H1 (cell line): ENCODE results near the gene PXDC1. TPM values are rescaled to one million over a fixed set of nuclear protein-coding genes. Genes with fewer than 3 reads are reported as not detected.
A peak's percentile ranks its signal among the peaks of the same experiment; 100 is the strongest.

ENCODE experiments used
- CTCF ChIA-PET: fragments of 300-600 bp; sonication (Branson Sonifier 250); formaldehyde crosslinking; loops from one replicate; lab custom pipeline; 2021; ENCODE audit not compliant: partially characterized antibody; lab: Charles Lee
- POLR2A ChIA-PET: fragments of 300-600 bp; sonication (Branson Sonifier 250); formaldehyde crosslinking; loops from one replicate; lab custom pipeline; 2021; ENCODE audit warnings: inconsistent platforms; ENCODE audit not compliant: partially characterized antibody; lab: Charles Lee
- DNase-seq, 2 experiments: peaks; one replicate each; pipeline versions ENCODE4 v3.0.0 to v3.0.0-alpha.2; 2010 to 2022; ENCODE audit warnings: low spot score in 2 of 2, low read depth in 1 of 2, mixed read lengths in 1 of 2
- FAIRE-seq: peaks from 2 replicates; lab custom pipeline; 2011; peaks lifted over from hg19 to GRCh38; lab: Jason Lieb, UNC
- H2AFZ ChIP-seq: 2 replicates; pipeline ENCODE4 v1.8.1; 2012; ENCODE audit warnings: low read length, inconsistent platforms
- H2AK5ac ChIP-seq: 2 replicates; pipeline ENCODE4 v1.6.1; 2013; ENCODE audit warnings: low read depth, low read length
- H2BK120ac ChIP-seq: replicated peaks from 2 replicates; pipeline ENCODE3; 2013; ENCODE audit warnings: low read depth, low read length, inconsistent platforms
- H2BK12ac ChIP-seq: 2 replicates; pipeline ENCODE4 v1.6.1; 2013; ENCODE audit warnings: low read depth, low read length
- H2BK15ac ChIP-seq: 2 replicates; pipeline ENCODE4 v1.6.1; 2013; ENCODE audit warnings: low read length
- H2BK20ac ChIP-seq: 2 replicates; pipeline ENCODE4 v1.6.1; 2013; ENCODE audit warnings: low read length
- H2BK5ac ChIP-seq: 2 replicates; pipeline ENCODE4 v1.6.1; 2013; ENCODE audit warnings: low read depth, low read length
- H3K14ac ChIP-seq: 2 replicates; pipeline ENCODE4 v1.6.1; 2013; ENCODE audit warnings: inconsistent platforms; ENCODE audit not compliant: insufficient read length
- H3K18ac ChIP-seq: 2 replicates; pipeline ENCODE4 v1.6.1; 2013; ENCODE audit warnings: low read length; ENCODE audit errors: extremely low read depth
- H3K23ac ChIP-seq: 2 replicates; pipeline ENCODE4 v1.6.1; 2013; ENCODE audit warnings: inconsistent platforms; ENCODE audit not compliant: insufficient read length
- H3K23me2 ChIP-seq: 2 replicates; pipeline ENCODE4 v1.6.1; 2013; ENCODE audit warnings: low read depth, low read length
- H3K27ac ChIP-seq: 2 replicates; pipeline ENCODE4 v1.6.1; 2011; ENCODE audit warnings: low read depth, low read length, inconsistent platforms
- H3K27me3 ChIP-seq, 4 experiments: replicated peaks in 1 of 4; 1 replicate in 1 of 4; 2 replicates in 3 of 4; pipeline versions ENCODE4 v1.6.1 to v1.8.1; 2011 to 2013; ENCODE audit warnings: low read length in 3 of 4, mild to moderate bottlenecking in 3 of 4, inconsistent platforms in 2 of 4, mixed read lengths in 2 of 4, moderate library complexity in 1 of 4; ENCODE audit not compliant: control insufficient read depth in 3 of 4, insufficient read depth in 3 of 4; ENCODE audit errors: extremely low read depth in 1 of 4
- H3K36me3 ChIP-seq, 4 experiments: 2 replicates each; pipeline versions ENCODE4 v1.6.1 to v1.8.1; 2011 to 2013; ENCODE audit warnings: mild to moderate bottlenecking in 4 of 4, low read length in 3 of 4, moderate library complexity in 2 of 4, control low read depth in 1 of 4, inconsistent platforms in 1 of 4; ENCODE audit not compliant: insufficient read depth in 4 of 4, control insufficient read depth in 2 of 4
- H3K4ac ChIP-seq: replicated peaks from 2 replicates; pipeline ENCODE3; 2013; ENCODE audit warnings: low read length, low read depth, mixed read lengths, inconsistent platforms; ENCODE audit not compliant: insufficient read length
- H3K4me1 ChIP-seq, 4 experiments: replicated peaks in 1 of 4; 1 replicate in 1 of 4; 2 replicates in 3 of 4; pipeline versions ENCODE4 v1.6.1 to v1.8.1; 2011 to 2013; ENCODE audit warnings: low read length in 3 of 4, inconsistent platforms in 2 of 4, mixed read lengths in 1 of 4; ENCODE audit not compliant: insufficient read depth in 4 of 4, control insufficient read depth in 3 of 4
- H3K4me2 ChIP-seq, 2 experiments: 2 replicates each; pipeline versions ENCODE4 v1.6.1 to v1.8.1; 2011 to 2013; ENCODE audit warnings: low read depth in 2 of 2, low read length in 2 of 2, control low read depth in 1 of 2, inconsistent platforms in 1 of 2, mild to moderate bottlenecking in 1 of 2; ENCODE audit not compliant: insufficient read depth in 1 of 2
- H3K4me3 ChIP-seq, 4 experiments: fragments of 200-600, 300-600 bp in 1 of 4; sonication (generic), shearing (Covaris generic), sonication (Bioruptor Twin) in 1 of 4; 2 replicates each; pipeline versions ENCODE4 v1.5.1 to v1.8.1; 2011 to 2016; ENCODE audit warnings: low read length in 4 of 4, low read depth in 3 of 4, control low read depth in 2 of 4, inconsistent platforms in 2 of 4, mild to moderate bottlenecking in 2 of 4, mixed read lengths in 1 of 4, moderate library complexity in 1 of 4; ENCODE audit not compliant: insufficient read depth in 2 of 4; ENCODE audit errors: extremely low read depth in 1 of 4
- H3K56ac ChIP-seq: replicated peaks from 2 replicates; pipeline ENCODE3; 2013; ENCODE audit warnings: low read depth, mild to moderate bottlenecking, mixed read lengths, low read length, inconsistent platforms; ENCODE audit not compliant: insufficient read length
- H3K79me1 ChIP-seq: 2 replicates; pipeline ENCODE4 v1.6.1; 2013; ENCODE audit warnings: low read depth, low read length, control low read depth
- H3K79me2 ChIP-seq, 2 experiments: 2 replicates each; pipeline versions ENCODE4 v1.6.1 to v1.8.1; 2012 to 2013; ENCODE audit warnings: low read length in 2 of 2, mild to moderate bottlenecking in 2 of 2, inconsistent platforms in 1 of 2; ENCODE audit not compliant: insufficient read depth in 2 of 2, control insufficient read depth in 1 of 2
- H3K9ac ChIP-seq, 4 experiments: replicated peaks in 1 of 4; 1 replicate in 1 of 4; 2 replicates in 3 of 4; pipeline versions ENCODE4 v1.6.1 to v1.8.1; 2011 to 2013; ENCODE audit warnings: low read depth in 3 of 4, low read length in 3 of 4, control low read depth in 2 of 4, mild to moderate bottlenecking in 2 of 4, moderate library complexity in 2 of 4, inconsistent platforms in 1 of 4; ENCODE audit errors: extremely low read depth in 1 of 4
- H3K9me3 ChIP-seq, 2 experiments: 2 replicates each; pipeline versions ENCODE4 v1.6.1 to v1.8.1; 2012 to 2013; ENCODE audit warnings: mild to moderate bottlenecking in 2 of 2, moderate library complexity in 2 of 2, control low read depth in 1 of 2, inconsistent platforms in 1 of 2, low read depth in 1 of 2, low read length in 1 of 2, mixed read lengths in 1 of 2; ENCODE audit not compliant: insufficient read depth in 2 of 2
- H4K20me1 ChIP-seq, 2 experiments: replicated peaks in 1 of 2; 2 replicates each; pipeline versions ENCODE3 to v1.8.1; 2011 to 2013; ENCODE audit warnings: inconsistent platforms in 2 of 2, low read length in 2 of 2, mild to moderate bottlenecking in 1 of 2; ENCODE audit not compliant: insufficient read depth in 2 of 2, control insufficient read depth in 1 of 2
- H4K5ac ChIP-seq: 2 replicates; pipeline ENCODE4 v1.6.1; 2013; ENCODE audit warnings: low read length, low read depth, mixed read lengths, inconsistent platforms; ENCODE audit not compliant: insufficient read length
- H4K8ac ChIP-seq: 2 replicates; pipeline ENCODE4 v1.8.0; 2013; ENCODE audit warnings: mild to moderate bottlenecking, moderate library complexity, low read length, inconsistent platforms; ENCODE audit not compliant: insufficient read depth; ENCODE audit errors: extremely low read depth
- H4K91ac ChIP-seq: replicated peaks from 2 replicates; pipeline ENCODE3; 2013; ENCODE audit warnings: low read length, mixed read lengths, inconsistent platforms; ENCODE audit not compliant: insufficient read length
- CREB1 ChIP-seq: IDR thresholded peaks from 2 replicates; pipeline ENCODE4 v1.6.1; 2012; ENCODE audit warnings: inconsistent platforms
- CTCF ChIP-seq, 3 experiments: IDR thresholded peaks; 1 replicate in 2 of 3; 2 replicates in 1 of 3; pipeline versions ENCODE4 v1.5.1 to v1.6.1; 2011; ENCODE audit warnings: low read length in 3 of 3, mild to moderate bottlenecking in 3 of 3, inconsistent platforms in 2 of 3, low read depth in 1 of 3, moderate library complexity in 1 of 3; ENCODE audit not compliant: insufficient read depth in 1 of 3; ENCODE audit errors: control extremely low read depth in 1 of 3
- RAD21 ChIP-seq, 2 experiments: IDR thresholded peaks in 1 of 2; conservative IDR thresholded peaks in 1 of 2; 2 replicates each; pipeline ENCODE4 v1.6.1; 2011; ENCODE audit warnings: low read depth in 2 of 2, low read length in 2 of 2, improper control_type of control experiment in 1 of 2, inconsistent platforms in 1 of 2, mild to moderate bottlenecking in 1 of 2, moderate library complexity in 1 of 2
- WGBS, 2 experiments: shearing (Covaris generic) in 1 of 2; methylation state at CpG; one replicate each; pipeline versions ENCODE4 v1.1.6 to v1.1.7; 2013 to 2015; ENCODE audit warnings: low lambda C conversion rate in 2 of 2, mixed read lengths in 2 of 2, inconsistent platforms in 1 of 2, low coverage in 1 of 2, missing lambda C conversion rate in 1 of 2; ENCODE audit not compliant: insufficient replicate concordance in 2 of 2, insufficient coverage in 1 of 2, insufficient read length in 1 of 2; ENCODE audit errors: extremely low coverage in 1 of 2, missing lambda C conversion rate in 1 of 2; 5-methylcytosine and 5-hydroxymethylcytosine counted together
- polyA plus RNA-seq, 7 experiments: library from polyadenylated mRNA; depleted of rRNA in 3 of 7; stranded (reverse) in 5 of 7; unstranded in 2 of 7; fragments of >200 nt in 5 of 7; fragments of 200-250 nt in 2 of 7; gene quantifications; 1 replicate in 5 of 7; 2 replicates in 1 of 7; 4 replicates in 1 of 7; pipeline versions ENCODE4 v1.2.1 to v1.2.3, GENCODE V29; 2011 to 2013; ENCODE audit warnings: missing spikeins in 2 of 7, mixed read lengths in 2 of 7
- total RNA-seq: library from RNA; stranded (reverse); fragmentation: NEBNext Ultra II Directional; extraction: Animal tissue kit (Norgen Biotek cat#: 25700); gene quantifications from 2 replicates; pipeline ENCODE4 v1.2.1, GENCODE V29; 2021

Gene PXDC1
- total and polyA plus RNA-seq, 2 of the 8 experiments (the other 6 are each of a cell fraction or from before 2014, with no cell fraction given): 1.7 to 2.0 TPM

GRCh38 chr6:3776881-3777507 is 25.5 kb upstream of the PXDC1 start:
- Histone ChIP-seq H3K9me3 (no peaks in the 10 kb centered on the region), H2BK12ac (0 out of 2 replicates have a peak overlapping the region, but pooled peaks have one; percentile 45), H3K14ac (no peak overlapping the region), H2BK120ac (no peak overlapping the region), H3K36me3 (no peaks in the 10 kb centered on the region; a peak in 1 of 8 replicates), H3K4me1 (peaks cover 0 to 3% (median 1%) of the 10 kb centered on the region in 4 experiments; a peak in 3 of 7 replicates), H3K56ac (peak overlapping the region; percentile 99), H3K4me3 (no peak overlapping the region), H2BK20ac (no peak overlapping the region; the same call in 1 of the 2 replicates), H4K91ac (peak overlapping the region; percentile 79), H3K18ac (no peak overlapping the region), H2AK5ac (peak overlapping the region; percentile 76), H3K23me2 (peaks cover 5% of the 10 kb centered on the region; the same call in 1 of the 2 replicates), H3K79me2 (no peaks in the 10 kb centered on the region), H3K4me2 (no peak overlapping the region), H4K20me1 (peaks cover 0 to 5% of the 10 kb centered on the region in 2 experiments), H3K79me1 (no peaks in the 10 kb centered on the region), H3K4ac (no peak overlapping the region), H4K8ac (no peak overlapping the region; the same call in 1 of the 2 replicates), H2BK5ac (peak overlapping the region; percentile 4; the same call in 1 of the 2 replicates), H3K9ac (no peak overlapping the region), H4K5ac (no peak overlapping the region), H3K27me3 (no peaks in the 10 kb centered on the region; a peak in 1 of 7 replicates), H3K23ac (no peak overlapping the region), H2AFZ (no peak overlapping the region), H3K27ac (no peak overlapping the region), H2BK15ac (peak overlapping the region; percentile 24; the same call in 1 of the 2 replicates)
- ChIA-PET POLR2A (no interaction called here), CTCF (no interaction called here)
- DNase-seq (no peak), FAIRE-seq (no peak)
- WGBS, 2 experiments: 70 to 100% methylated on average over 1 to 6 of the region's 6 CpGs
- no peak for TF ChIP-seq CREB1
- peak in 1 of 2 experiments; percentile 30; a peak in 1 of 4 replicates for TF ChIP-seq RAD21 (IDR thresholded peaks at IDR 0.05 in 1 of 2, conservative IDR thresholded peaks at IDR 0.05 in 1 of 2; ENCODE audit: low read depth in 2 of 2, low read length in 2 of 2)
- TF ChIP-seq CTCF (IDR thresholded peaks at IDR 0.05; ENCODE audit: control extremely low read depth in 1 of 3, insufficient read depth in 1 of 3, low read depth in 1 of 3, low read length in 3 of 3): peak in 2 of 3 experiments; percentile 27 to 29; a peak in 2 of 4 replicates
